K562 (cell line): ENCODE results near the gene CDC37. TPM values are rescaled to one million over a fixed set of nuclear protein-coding genes. Genes with fewer than 3 reads are reported as not detected.

Experiments
- BDP1 ChIP-seq: IDR thresholded peaks from 3 replicates; pipeline ENCODE4 v1.6.1; 2011; ENCODE audit not compliant: insufficient read length, insufficient read depth
- CBFB ChIP-seq: sonication (generic); formaldehyde crosslinking; IDR thresholded peaks from 2 replicates; pipeline ENCODE4 v1.4.0; 2020; ENCODE audit warnings: mild to moderate bottlenecking, missing genetic modification reagents
- CHD1 ChIP-seq: fragments of 200-600 bp; sonication (generic); IDR thresholded peaks from one replicate; pipeline ENCODE4 v1.6.1; 2012; ENCODE audit warnings: mild to moderate bottlenecking, moderate library complexity, low read length, inconsistent platforms
- DIDO1 ChIP-seq: fragments of 450-650 bp; IDR thresholded peaks from 2 replicates; pipeline ENCODE4 v1.6.1; 2016; ENCODE audit warnings: low read depth, missing biosample characterization, missing genetic modification characterization
- E2F3 ChIP-seq: fragments of 250-450 bp; sonication (Bioruptor Pico); IDR thresholded peaks from 2 replicates; pipeline ENCODE4 v1.4.0; 2020; ENCODE audit warnings: mild to moderate bottlenecking
- FOXJ3 ChIP-seq: sonication (generic); formaldehyde crosslinking; IDR thresholded peaks from 2 replicates; pipeline ENCODE4 v1.4.0; 2020; ENCODE audit warnings: mild to moderate bottlenecking, missing genetic modification reagents
- HLTF ChIP-seq: fragments of 450-650 bp; IDR thresholded peaks from 2 replicates; pipeline ENCODE4 v1.6.1; 2016
- KHSRP ChIP-seq: fragments of 450-650 bp; IDR thresholded peaks from 2 replicates; pipeline ENCODE4 v1.6.1; 2017
- MCM2 ChIP-seq: fragments of 450-650 bp; IDR thresholded peaks from 2 replicates; pipeline ENCODE4 v1.6.1; 2017; ENCODE audit warnings: low read depth, mild to moderate bottlenecking
- MCM5 ChIP-seq: fragments of 450-650 bp; IDR thresholded peaks from 2 replicates; pipeline ENCODE4 v1.6.1; 2016; ENCODE audit warnings: low read depth
- MXI1 ChIP-seq: IDR thresholded peaks from 2 replicates; pipeline ENCODE4 v1.6.1; 2011; ENCODE audit warnings: low read depth, mild to moderate bottlenecking, improper control_type of control experiment, low read length
- NFIX ChIP-seq: fragments of 250-450 bp; sonication (Bioruptor Pico); IDR thresholded peaks from 2 replicates; pipeline ENCODE4 v1.4.0; 2020; ENCODE audit warnings: low read depth, mild to moderate bottlenecking, moderate library complexity
- SNIP1 ChIP-seq: fragments of 450-650 bp; IDR thresholded peaks from 2 replicates; pipeline ENCODE4 v1.7.1; 2017; ENCODE audit warnings: low read depth, mild to moderate bottlenecking
- SRF ChIP-seq, 2 experiments: fragments of 250-450, 450-650 bp in 1 of 2; sonication (Bioruptor Pico) in 1 of 2; sonication (generic) in 1 of 2; formaldehyde crosslinking; IDR thresholded peaks; 2 replicates each; pipeline versions ENCODE4 v1.5.0 to v1.5.1; 2020 to 2022; ENCODE audit warnings: mild to moderate bottlenecking in 1 of 2, missing genetic modification reagents in 1 of 2
- STAT5A ChIP-seq: IDR thresholded peaks from 2 replicates; pipeline ENCODE4 v1.6.1; 2012; ENCODE audit warnings: low read length, inconsistent platforms, borderline replicate concordance
- polyA plus RNA-seq, 8 experiments: library from polyadenylated mRNA; depleted of rRNA in 4 of 8; stranded (reverse) in 5 of 8; unstranded in 3 of 8; fragments of >200 nt; fragmentation: Nextera tagmentation in 2 of 8; fragmentation: Illumina TruSeq in 1 of 8; extraction: Ambion mirVana in 2 of 8; extraction: Trizol in 1 of 8; gene quantifications; 2 replicates each; pipeline versions ENCODE4 v1.2.1 to v1.2.3, GENCODE V29; 2011 to 2014; ENCODE audit warnings: inconsistent platforms in 1 of 8, missing spikeins in 1 of 8
- total RNA-seq, 7 experiments: library from RNA; depleted of rRNA in 6 of 7; stranded (reverse); fragments of >200 nt in 6 of 7; fragmentation: Illumina TruSeq in 2 of 7; extraction: Trizol in 2 of 7; gene quantifications; 2 replicates each; pipeline versions ENCODE4 v1.2.1 to v1.2.3, GENCODE V29; 2011 to 2021; ENCODE audit warnings: low replicate concordance in 1 of 7
- TF ChIP-seq, protein P1 (sequence below): fragments of 200-800 bp; sonication (Bioruptor generic); IDR thresholded peaks from 2 replicates; pipeline ENCODE4 v1.6.1; 2017; ENCODE audit warnings: missing genetic modification characterization, missing compliant biosample characterization
- TF ChIP-seq, protein P2 (sequence below): fragments of 450-650 bp; IDR thresholded peaks from 2 replicates; pipeline ENCODE4 v1.7.1; 2018; ENCODE audit warnings: mild to moderate bottlenecking, low read depth; ENCODE audit not compliant: partially characterized antibody
- TF ChIP-seq, protein P3 (sequence below): fragments of 250-450 bp; sonication (Bioruptor Pico); IDR thresholded peaks from 2 replicates; pipeline ENCODE4 v1.8.0; 2021; ENCODE audit warnings: moderate library complexity, mild to moderate bottlenecking, inconsistent platforms
- TF ChIP-seq, protein P4 (sequence below), 2 experiments: IDR thresholded peaks; 2 replicates each; pipeline ENCODE4 v1.6.1; 2011; ENCODE audit warnings: borderline replicate concordance in 1 of 2, control low read depth in 1 of 2, low read depth in 1 of 2, low read length in 1 of 2, mild to moderate bottlenecking in 1 of 2, mixed read lengths in 1 of 2, moderate library complexity in 1 of 2; ENCODE audit not compliant: insufficient read depth in 1 of 2, insufficient read length in 1 of 2, poor library complexity in 1 of 2, severe bottlenecking in 1 of 2; ENCODE audit errors: extremely low read depth in 1 of 2
- TF ChIP-seq, protein P5 (sequence below): fragments of 450-650 bp; formaldehyde crosslinking; IDR thresholded peaks from 2 replicates; pipeline ENCODE4 v1.4.0; 2022; ENCODE audit warnings: missing genetic modification characterization

The CDC37 gene
- total and polyA plus RNA-seq, 9 of the 15 experiments (the other 6 are each of a cell fraction or from before 2014, with no cell fraction given), result 6.6 to 538 (median 227) TPM

DNA sequence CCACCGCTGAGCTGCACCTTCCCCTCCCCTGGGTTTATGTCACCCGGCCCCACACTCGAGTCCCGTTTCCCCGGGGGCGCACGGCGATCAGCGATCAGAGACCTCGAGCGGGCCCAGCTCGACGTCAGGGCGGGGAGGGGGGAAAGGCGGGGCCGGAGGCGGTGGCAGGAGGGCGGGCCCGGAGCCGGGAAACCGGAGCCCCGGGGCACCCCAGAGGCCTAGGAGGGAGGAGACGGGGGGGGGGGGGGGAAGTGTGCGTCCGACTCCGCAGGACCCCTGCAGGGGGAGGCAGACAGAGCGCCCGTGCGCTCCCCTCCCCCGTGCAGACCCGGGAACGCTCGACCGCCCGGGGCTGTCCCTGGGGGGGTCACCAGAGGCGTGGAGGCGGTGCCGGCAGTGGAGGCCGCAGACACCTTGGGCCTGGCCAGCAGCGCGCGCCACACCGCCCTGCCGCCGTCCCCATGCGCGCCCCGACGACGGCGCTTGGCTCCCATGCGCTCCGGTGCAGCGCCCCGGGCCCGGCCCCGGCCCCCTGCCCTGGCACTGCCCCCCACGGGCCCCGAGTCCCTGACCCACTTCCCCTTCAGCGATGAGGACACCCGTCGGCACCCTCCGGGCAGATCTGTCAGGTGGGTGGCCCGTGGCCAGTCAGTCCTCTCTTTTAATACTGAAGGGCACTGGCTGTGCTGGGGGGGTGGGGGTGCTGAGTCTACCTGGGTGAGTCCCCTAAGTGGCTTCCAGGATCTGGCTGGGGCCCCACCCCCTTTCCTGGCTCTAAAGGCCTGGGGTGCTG is 28.8 kb upstream of the CDC37 start (continued):
- TF ChIP-seq, protein P1, sequence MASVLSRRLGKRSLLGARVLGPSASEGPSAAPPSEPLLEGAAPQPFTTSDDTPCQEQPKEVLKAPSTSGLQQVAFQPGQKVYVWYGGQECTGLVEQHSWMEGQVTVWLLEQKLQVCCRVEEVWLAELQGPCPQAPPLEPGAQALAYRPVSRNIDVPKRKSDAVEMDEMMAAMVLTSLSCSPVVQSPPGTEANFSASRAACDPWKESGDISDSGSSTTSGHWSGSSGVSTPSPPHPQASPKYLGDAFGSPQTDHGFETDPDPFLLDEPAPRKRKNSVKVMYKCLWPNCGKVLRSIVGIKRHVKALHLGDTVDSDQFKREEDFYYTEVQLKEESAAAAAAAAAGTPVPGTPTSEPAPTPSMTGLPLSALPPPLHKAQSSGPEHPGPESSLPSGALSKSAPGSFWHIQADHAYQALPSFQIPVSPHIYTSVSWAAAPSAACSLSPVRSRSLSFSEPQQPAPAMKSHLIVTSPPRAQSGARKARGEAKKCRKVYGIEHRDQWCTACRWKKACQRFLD (CRISPR knock-in tag), result no peak
- TF ChIP-seq DIDO1 (tag) (no peak), NFIX (CRISPR knock-in tag) (no peak), MCM2 (no peak), CBFB (CRISPR knock-in tag) (no peak), STAT5A (no peak), CHD1 (no peak), KHSRP (no peak), MXI1 (peak; percentile 14; the same call in 1 of the 2 replicates), SRF (CRISPR knock-in tag; IDR thresholded peaks at IDR 0.05) (no peak), MCM5 (no peak), HLTF (no peak), E2F3 (CRISPR knock-in tag) (no peak), FOXJ3 (no peak), SNIP1 (no peak), BDP1 (no peak)
- TF ChIP-seq, protein P2, sequence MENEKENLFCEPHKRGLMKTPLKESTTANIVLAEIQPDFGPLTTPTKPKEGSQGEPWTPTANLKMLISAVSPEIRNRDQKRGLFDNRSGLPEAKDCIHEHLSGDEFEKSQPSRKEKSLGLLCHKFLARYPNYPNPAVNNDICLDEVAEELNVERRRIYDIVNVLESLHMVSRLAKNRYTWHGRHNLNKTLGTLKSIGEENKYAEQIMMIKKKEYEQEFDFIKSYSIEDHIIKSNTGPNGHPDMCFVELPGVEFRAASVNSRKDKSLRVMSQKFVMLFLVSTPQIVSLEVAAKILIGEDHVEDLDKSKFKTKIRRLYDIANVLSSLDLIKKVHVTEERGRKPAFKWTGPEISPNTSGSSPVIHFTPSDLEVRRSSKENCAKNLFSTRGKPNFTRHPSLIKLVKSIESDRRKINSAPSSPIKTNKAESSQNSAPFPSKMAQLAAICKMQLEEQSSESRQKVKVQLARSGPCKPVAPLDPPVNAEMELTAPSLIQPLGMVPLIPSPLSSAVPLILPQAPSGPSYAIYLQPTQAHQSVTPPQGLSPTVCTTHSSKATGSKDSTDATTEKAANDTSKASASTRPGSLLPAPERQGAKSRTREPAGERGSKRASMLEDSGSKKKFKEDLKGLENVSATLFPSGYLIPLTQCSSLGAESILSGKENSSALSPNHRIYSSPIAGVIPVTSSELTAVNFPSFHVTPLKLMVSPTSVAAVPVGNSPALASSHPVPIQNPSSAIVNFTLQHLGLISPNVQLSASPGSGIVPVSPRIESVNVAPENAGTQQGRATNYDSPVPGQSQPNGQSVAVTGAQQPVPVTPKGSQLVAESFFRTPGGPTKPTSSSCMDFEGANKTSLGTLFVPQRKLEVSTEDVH, result no peak
- TF ChIP-seq, protein P3, sequence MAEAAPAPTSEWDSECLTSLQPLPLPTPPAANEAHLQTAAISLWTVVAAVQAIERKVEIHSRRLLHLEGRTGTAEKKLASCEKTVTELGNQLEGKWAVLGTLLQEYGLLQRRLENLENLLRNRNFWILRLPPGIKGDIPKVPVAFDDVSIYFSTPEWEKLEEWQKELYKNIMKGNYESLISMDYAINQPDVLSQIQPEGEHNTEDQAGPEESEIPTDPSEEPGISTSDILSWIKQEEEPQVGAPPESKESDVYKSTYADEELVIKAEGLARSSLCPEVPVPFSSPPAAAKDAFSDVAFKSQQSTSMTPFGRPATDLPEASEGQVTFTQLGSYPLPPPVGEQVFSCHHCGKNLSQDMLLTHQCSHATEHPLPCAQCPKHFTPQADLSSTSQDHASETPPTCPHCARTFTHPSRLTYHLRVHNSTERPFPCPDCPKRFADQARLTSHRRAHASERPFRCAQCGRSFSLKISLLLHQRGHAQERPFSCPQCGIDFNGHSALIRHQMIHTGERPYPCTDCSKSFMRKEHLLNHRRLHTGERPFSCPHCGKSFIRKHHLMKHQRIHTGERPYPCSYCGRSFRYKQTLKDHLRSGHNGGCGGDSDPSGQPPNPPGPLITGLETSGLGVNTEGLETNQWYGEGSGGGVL (CRISPR knock-in tag), result no peak
- TF ChIP-seq, protein P4, sequence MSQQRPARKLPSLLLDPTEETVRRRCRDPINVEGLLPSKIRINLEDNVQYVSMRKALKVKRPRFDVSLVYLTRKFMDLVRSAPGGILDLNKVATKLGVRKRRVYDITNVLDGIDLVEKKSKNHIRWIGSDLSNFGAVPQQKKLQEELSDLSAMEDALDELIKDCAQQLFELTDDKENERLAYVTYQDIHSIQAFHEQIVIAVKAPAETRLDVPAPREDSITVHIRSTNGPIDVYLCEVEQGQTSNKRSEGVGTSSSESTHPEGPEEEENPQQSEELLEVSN (IDR thresholded peaks at IDR 0.05; ENCODE audit: borderline replicate concordance in 1 of 2, extremely low read depth in 1 of 2, insufficient read depth in 1 of 2, insufficient read length in 1 of 2, low read depth in 1 of 2, low read length in 1 of 2, poor library complexity in 1 of 2, severe bottlenecking in 1 of 2), result peak; percentile 85 to 88
- TF ChIP-seq, protein P5, sequence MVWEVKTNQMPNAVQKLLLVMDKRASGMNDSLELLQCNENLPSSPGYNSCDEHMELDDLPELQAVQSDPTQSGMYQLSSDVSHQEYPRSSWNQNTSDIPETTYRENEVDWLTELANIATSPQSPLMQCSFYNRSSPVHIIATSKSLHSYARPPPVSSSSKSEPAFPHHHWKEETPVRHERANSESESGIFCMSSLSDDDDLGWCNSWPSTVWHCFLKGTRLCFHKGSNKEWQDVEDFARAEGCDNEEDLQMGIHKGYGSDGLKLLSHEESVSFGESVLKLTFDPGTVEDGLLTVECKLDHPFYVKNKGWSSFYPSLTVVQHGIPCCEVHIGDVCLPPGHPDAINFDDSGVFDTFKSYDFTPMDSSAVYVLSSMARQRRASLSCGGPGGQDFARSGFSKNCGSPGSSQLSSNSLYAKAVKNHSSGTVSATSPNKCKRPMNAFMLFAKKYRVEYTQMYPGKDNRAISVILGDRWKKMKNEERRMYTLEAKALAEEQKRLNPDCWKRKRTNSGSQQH (CRISPR knock-in tag), result no peak
